MV-4-11 (cell line): ENCODE data around the gene NPLOC4.

Experiments
- DNase-seq: peaks from one replicate; lab custom pipeline; 2025; lab: John Stamatoyannopoulos, UW

NPLOC4 gene

DNA sequence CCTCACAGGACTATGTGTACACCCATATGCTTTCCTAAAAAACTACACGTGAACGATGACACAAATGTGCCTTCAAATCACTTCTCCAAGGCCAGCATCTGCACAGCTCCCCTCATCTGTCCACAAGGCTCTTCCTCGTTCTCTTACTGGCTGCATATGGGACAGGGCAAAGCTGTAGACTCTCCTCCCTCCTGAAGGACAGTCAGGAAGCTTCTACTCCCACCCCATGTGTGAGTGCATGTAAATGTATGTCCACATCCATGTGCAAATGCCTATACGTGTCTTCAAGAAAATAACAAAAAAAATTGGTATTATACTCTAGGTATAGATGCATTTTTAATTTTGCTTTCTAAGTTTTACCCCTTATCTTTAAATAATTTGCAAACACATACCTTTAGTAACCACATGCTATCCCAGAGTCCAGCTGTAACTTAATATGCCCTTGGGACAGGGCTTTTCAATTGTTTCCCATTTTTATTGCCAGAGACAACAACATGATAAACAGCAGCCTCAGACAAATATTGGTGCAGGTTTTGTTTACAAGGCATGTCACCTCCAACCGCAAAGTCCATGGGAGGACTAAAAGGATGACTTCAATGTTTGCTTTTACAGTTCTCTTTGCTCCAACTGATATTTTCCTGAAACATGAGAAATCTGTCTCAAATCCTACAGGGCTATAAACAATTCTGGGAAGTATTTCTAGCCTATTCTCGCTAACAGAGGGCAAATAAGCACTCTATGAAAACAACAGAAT lies 53.1 kb downstream of the NPLOC4 start:
- DNase-seq: no peak

DNA sequence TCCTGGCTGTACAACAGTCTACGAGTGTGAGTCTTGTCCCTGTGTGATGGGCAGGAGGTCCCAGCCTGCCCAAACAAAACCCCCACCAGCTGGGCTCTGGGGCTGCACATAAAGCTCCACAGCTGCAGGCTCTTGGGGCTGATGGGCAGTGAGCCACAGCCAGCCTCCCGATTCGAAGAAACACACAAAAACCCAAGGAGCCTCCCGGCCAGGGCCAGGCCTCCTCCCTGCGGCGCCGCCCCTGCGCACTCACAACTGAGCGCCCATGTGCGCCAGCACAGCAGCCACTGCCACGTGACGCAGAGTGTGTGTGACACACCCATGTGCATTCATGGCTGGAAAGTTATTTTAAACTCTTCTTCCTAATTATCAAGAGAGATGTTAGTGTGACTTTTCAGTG lies 54.2 kb downstream of the NPLOC4 start:
- DNase-seq: no peak

DNA sequence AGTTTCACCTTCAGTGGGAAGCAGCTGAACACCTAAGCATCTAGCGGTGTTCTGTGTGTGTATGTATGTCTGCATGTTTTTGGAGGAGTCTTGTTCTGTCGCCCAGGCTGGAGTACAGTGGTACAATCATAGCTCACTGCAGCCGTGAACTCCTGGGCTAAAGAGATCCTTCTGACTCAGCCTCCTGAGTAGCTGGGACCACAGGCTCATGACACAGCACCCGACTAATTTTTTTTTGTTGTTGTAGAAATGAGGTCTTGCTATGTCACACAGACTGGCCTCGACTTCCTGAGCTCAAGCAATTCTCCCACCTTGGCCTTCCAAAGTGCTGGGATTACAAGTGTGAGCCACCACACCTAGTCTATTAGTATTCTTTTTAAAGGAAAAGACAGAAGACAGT lies 54.6 kb downstream of the NPLOC4 start:
- DNase-seq: no peak

DNA sequence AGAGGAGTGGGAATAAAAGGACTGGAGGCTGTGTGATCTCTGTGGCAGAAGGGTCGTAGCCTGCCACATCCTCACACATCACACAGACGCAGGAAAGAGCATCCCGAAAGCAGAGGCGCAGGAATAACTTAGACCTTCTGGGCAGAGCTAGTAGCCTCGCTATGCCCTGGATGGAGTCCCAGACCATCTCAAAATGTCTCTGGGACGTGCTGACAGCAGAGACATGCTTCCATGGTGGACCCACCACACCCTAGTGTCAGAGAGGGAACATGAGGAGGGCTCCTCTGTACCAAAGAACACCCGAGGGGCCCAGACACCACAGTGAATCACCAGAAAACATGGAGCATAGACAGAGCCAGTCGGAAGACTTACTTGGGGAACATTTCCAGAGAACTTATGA lies 55.2 kb downstream of the NPLOC4 start:
- DNase-seq: no peak

DNA sequence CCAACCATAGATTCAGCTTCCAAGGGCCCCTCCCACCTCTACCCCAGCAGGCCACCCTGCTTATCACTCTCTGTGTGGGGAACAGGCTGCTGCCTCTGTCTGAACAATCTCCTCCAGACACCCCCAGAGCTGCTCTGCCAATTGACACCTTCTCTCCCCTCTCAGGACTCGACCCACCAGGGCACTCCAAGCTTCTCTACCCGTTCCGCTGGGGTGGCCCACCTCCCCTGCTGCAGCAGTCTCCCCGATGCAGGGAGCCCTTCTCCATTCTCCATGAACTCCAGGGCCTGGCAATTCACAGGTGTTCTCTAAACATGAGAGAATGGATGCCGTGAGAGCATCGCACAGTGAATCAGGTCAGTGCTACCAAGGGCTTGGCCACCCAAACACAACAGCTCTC lies 56.4 kb downstream of the NPLOC4 start:
- no peak for DNase-seq

DNA sequence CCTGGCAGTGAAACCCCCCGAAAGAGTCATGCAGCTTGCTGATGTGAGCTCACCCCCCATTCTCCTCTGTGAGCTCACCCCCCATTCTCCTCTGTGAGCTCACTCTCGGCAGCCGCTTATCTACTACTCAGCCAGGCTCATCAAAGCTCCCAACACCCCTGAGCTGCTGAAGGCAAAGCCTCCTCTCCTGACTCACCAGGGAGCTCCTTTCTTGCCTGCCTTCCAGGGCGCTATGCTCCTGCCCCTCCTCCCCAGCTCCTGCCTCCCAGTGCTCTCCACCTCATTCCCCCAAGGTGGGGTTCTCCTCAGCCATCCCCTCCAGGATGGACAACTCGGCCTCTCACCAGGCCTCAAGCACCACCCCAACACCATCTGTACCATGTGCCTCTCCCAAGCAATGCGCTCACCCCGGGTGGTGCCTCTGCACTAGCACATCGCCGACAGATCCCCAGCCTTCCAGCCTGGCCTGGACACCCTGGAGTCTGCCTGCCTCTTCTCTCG lies 57.0 kb downstream of the NPLOC4 start:
- no peak for DNase-seq

DNA sequence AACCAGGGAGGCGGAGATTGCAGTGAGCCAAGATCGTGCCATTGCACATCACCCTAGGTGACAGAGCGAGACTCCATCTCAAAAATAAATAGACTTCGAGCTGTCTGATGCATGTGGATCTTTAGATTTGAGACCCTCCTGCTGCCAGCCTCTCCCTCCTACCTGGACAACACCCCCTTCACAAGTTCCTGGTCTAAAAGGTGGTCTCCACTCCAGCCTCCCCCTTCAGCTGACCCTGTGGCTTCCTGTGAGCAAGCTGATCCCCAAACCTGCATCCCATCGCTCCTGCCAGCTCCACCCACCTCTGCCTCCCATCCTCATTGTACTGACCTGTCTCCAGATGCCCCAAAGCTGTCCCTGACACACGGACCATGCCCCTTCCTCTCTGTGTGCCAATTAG lies 57.6 kb downstream of the NPLOC4 start:
- DNase-seq: no peak

DNA sequence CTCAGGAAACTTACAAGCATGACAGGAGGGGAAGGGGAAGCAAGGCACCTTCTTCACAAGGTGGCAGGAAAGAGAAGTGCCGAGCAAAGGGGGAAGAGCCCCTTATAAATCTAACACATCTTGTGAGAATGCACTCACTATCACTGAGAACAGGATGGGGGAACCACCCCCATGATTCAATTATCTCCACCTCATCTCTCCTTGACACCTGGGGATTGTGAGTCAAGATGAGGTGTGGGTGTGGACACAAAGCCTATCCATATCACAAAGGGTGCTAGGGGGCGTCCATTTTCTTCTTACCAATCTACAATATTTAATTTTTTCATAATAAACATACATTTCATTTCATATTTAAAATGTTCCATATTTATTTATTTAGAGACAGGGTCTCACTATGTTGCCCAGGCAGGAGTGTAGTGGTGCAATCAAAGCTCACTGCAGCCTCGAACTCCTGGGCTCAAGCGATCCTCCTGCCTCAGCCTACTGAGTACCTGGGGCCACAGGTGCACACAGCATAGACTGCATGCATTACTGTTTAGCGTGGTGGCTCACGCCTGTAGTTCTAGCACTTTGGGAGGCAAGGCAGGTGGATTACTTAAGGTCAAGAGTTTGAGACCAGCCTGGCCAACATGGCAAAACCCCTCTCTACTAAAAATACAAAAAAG lies 58.2 kb downstream of the NPLOC4 start:
- DNase-seq: no peak

DNA sequence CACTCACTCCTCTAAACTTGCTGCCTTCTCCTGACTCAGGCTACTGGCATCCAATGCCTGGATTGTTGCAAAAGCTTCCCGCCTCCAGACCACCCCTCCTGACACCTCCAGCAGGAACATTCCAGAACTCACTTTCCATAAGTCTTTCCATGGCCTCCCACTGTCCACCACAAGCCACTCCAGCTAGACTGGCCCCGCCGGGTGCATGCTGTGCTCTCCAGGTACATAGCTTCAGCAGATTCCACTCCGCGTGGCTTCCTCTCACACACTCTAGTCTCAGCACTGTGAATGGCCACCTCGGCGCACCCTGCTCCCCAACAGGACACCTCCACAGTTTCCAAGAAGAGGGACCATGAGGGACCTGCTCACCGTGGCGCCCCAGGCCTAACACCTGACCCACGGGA lies 58.9 kb downstream of the NPLOC4 start:
- DNase-seq: no peak

DNA sequence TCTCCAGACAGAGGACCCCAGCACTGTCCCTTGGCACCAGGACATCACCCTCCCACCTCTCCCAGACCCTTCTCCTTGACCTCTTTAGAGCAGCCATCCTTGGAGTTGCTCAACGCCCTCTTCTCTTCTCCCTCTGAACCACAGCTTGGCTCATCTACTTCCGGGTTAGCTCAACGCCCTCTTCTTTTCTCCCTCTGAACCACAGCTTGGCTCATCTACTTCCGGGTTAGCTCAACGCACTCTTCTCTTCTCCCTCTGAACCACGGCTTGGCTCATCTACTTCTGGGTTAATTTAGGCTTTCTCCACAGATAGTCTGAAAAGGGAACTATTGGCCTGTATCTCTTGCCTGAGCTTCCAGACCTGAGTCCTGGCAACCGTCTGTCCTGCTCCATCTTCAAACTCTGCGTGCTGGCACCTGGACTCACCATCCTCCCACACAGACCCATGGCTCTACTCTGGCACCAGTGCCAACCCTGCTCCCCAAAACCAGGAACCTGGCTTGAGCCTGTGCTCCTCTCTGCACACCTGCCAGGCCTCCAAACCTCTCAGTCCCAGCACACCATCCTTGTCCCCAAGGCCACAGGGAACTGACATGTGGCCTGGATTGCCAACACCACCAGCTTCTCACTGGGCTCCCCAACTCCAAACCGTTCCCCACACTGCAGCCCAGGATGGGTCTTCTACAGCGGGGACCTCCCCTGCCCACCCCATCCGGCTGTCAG lies 59.5 kb downstream of the NPLOC4 start:
- DNase-seq: peak; percentile 94

DNA sequence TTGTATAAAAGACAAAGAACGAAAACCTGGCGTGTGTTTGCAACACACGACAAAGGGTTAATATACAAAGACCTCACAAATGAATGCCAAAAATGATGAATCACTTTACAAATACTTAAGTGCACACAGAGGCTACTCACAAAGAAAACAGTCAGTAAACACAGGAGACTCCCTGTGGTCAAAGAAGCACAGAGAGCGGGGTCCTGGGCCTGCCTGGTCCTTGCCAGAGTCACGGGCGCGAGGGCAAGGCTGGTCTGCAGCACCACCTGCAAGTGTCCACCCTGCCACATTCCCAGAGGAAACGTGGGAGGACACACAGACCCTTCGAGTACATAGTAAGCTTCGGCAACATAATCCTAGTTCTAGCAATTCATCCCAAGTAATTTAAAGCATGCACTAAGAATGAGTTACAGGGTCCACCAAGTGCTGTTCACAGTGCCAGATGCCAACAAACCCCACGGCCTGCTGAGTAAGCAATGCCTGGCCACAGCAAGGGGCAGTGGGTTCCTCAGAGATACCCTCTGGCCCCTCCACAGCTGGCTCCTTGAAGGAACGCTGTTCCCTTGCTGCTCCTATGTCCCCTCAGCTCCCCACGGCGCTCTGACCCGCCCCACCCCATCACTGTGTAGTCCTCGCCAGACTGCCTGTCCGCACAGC lies 60.2 kb downstream of the NPLOC4 start:
- DNase-seq: no peak

DNA sequence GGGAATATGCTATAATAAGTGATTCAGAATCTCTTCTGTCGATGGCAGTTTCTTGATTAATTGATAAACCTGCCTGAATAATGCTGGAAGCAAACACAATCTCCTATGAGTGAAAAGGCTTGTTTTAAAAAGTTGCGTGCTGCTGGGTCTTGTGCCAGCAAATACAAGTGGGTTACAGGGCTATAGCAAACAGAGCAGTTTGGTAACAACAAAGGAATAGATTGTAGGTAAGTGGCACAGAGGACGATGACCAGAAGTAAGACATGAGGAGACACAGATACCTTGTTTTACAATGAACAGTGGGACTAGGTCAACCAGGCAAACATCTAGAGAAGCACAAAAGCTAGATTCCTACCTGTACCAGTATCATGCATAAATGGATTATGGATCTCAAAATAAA lies 61.1 kb downstream of the NPLOC4 start:
- DNase-seq: no peak

DNA sequence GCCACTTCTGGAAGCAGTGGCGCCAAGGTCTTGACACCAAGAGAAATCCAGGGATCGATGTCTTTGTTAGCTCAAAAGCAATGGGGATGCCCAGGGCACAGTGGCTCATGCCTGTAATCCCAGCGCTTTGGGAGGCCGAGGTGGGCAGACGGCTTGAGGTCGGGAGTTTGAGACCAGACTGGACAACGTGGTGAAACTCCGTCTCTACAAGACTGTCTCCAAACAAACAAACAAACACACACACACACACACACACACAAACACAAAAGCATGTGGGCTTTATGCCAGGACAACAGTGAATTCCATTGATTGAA lies 62.3 kb downstream of the NPLOC4 start:
- no peak for DNase-seq

DNA sequence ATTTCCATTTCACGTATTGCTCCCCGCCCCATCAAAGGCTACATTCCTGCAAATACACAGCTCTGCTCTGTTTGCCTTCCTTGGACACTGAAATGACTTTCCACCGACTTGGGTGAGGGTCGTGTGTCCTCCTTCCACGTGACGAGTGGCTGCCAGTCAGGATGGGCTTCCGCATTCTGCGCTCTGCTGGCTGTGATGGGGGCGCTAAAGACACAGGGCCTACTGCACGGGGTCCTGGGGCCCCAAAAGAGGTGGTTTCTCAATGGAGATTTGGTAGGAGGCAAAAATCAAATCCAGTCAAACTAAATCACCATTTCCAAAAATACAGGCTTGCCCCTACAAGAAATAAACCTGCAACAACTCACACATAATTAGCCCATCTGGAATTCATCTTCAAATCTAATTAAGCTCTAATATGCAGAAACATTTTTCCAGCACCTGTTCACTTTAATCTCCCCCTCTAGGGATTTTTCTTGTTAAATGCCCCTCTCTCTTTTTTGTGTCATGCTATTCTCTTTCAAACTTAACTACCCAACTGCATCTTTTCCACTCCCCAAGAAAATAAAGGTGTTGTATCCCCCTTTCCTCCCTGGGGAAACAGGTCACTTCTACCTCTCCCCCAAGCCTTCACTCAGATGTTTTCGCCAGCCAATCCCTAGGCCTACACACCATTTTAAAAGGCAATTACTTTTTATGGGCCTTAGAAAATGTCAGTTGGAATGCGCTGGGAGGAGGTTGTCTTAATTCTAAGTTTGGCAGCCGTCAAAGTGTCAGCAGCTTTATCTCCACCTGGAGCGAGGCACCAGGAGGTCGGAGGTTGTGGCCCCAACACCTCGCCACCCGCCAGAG lies 62.9 kb downstream of the NPLOC4 start:
- DNase-seq: no peak

DNA sequence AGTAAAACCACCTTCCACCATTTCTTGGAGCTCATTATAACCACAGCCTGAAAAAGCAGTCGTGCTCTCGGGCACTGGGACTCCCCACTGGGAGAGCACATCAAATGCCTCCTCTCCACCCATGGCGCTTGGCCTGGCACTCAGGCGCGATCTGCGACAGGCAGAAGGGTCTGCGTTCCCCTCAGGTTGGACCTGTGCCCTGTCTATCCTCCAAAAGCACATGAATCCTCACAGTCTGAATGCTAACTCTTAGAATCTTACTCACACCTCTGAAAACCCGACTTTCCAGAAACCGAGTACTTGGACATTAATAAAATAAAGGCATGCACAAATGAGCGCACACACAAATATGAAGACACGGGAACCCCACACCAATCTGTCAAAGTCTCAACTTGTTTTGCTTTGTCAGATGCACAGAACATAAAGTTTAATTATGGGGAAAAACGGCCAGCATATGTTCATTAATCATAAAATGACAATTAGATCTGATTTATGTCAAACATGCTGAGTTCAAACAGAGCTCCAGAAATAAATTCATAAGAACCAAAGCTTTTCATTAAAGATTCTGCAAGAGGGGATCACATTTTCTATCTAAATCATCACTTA lies 64.2 kb downstream of the NPLOC4 start:
- no peak for DNase-seq

DNA sequence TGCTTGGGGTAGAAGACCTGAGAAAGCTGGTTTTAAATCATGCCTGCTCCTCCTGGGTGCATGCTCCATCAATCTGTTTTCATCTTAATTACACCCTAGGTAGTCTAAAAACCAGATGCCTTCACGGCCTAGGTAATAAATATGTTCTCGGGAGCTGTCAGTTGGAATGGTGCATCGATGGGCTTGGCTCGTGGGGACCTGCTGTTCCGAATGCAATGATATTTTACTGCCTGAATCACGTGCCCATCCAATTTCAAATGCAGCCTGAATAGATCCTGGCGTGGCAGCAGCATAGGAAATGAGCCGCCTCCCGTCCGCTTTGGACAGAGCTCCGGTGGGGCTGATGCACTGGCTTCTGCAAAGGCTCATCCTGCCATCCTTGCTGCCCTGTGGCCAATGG lies 65.9 kb downstream of the NPLOC4 start:
- DNase-seq: no peak

DNA sequence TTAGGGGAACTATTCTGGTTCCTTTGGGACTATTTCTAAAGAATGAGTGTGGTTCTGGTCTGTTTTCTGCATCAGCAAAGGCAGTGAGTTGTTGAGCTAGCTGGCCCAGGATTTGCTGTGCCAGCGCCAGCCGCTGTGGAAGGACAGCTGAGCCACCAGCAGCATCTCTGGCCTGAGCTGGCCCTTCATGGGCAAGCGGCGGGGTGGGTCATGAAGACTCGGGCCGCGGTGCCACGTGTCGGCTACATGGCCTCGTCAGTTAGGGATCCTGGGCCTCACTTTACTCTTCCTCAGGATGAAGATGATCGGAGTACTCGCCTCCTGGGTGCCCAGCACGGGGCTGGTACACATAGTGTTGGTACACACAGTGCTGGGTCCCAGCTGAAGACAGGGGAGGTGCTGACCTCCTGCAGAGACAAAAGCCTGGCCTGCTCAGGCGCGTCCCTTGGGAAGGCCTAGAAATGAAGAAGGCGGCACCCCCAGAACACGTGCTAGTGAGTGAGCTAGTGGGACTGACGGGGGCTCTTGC lies 66.9 kb downstream of the NPLOC4 start:
- no peak for DNase-seq

DNA sequence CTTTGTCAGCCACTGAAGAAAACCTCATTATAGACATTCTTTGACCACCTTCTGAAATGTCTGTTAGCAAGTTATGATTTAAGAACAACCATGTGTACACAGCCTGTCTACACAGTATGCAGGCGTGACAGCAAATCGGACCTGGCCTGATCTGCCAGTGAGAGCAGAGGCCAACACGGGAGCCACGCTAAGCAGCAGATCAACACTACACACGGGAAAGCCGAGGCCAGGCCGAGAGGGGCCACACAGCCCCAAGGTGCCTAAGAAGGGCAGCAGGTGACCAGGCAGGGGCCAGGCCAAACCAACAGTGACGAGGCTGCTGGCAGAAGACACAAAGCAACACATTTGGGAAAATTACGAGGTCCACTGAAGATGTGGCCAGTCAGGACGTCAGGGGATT lies 68.5 kb downstream of the NPLOC4 start:
- no peak for DNase-seq

DNA sequence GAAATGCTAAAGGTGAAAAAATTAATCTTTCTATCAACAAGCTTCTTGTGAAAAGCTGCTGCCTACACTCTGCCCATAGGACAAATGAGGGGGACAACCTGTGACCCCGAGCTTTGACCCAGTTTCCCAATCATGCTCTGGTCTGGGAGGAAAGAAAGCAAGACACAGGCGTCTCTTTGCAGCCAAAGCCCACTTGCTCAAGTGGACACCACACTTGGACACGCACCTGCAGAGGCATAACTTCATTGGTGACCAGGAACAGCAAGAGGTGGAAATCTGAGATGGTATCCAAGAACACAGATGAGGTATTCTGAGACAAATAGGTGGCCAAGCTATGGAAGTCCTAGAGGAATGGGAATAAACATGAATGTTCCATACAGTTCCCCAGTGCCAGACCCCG lies 69.7 kb downstream of the NPLOC4 start:
- no peak for DNase-seq

DNA sequence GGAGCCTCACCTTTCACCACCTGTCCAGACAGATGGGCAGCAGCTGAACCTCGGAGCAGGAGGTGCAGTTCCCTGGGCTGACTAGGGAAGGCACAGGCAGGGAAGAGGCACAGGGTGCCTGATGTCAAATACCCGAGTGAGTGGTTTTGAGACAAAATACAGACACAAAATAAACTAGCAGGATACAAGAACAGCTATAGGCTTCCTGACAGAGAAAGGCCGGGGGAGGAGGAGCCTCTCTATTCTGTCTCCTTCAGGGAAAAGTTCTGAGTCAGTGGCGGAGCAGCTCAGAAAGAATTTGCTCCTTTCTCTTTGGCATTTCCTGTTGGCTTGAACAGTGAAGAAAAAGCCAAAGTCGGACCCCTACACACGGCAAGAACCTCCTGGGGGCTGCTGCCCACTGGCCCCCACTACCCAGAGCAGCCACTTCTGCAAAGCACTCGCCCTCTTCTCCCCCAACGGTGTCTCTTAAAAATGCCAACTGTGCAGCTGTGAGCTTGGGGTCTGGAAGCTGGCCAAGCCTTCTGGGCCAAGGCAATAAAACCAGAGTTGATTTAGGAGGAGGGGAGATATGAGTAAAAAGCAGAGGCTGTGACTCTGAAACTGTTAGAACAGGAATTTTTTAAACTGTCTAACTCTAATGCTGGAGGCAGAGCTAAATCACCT lies 70.3 kb downstream of the NPLOC4 start:
- DNase-seq: peak; percentile 90

DNA sequence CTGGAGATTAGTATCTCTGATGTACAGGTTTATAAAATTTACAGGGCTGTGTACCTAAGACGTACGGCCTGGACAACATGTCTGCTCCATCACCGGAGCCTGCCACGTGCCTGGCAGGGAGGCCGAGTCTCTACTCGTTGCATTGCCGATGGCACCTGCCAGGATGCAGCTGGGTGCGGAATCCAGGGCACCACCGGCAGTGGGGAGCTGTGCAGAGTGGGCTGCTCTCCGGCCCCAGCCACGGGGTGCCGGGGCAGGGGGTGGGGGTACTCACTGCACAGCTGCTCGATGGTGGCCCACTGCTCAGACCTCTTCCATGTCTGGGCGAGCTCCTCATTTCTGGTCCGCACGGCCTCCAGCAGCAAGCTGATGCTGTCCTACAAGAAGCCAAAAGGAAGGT lies 71.7 kb downstream of the NPLOC4 start:
- no peak for DNase-seq
